ENCODE results near the gene EEF2K. TPM values are rescaled to one million over a fixed set of nuclear protein-coding genes. Genes with fewer than 3 reads are reported as not detected.

Gene EEF2K
- total RNA-seq, 1 donor from 2014 or later: 12.2 TPM

- no peak for TF ChIP-seq CTCF (conservative IDR thresholded peaks at IDR 0.05; ENCODE audit: low read depth, low read length)
- no peak overlapping the region for H3K4me3 ChIP-seq (ENCODE audit: low read depth, low read length)
- DNase-seq (ENCODE audit: low read depth): no peak
Measured at GRCh38 chr16:22330326-22330725, 124.2 kb downstream of the EEF2K start.

DNA sequence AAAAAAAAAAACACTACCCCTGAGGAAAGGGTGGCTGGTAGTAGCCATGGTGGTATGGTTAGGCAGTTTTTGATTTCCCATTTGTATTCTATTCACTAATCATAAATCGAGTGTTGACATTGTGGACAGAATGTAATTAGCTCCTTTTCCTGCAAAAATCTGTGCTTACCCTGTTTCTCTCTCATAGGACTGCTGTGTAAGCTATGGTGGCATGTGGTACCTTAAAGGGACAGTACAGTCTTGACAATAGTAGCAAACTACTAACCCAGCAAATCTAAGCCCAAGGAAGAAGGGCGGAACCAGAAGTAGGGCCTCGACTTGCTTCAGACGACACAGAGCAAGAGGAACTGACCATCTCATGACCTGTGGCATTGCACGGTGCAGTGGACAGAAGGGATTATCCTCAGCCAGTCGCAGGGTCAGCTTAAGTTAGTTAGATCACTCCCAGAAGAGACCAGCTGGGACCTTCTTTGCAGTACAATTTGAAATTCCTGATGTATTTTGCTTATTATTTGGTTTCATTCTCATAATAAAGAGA, 127.4 kb downstream of the EEF2K start:
- H3K4me3 ChIP-seq (ENCODE audit: low read depth, low read length): no peak overlapping the region
- DNase-seq (ENCODE audit: low read depth): no peak
- TF ChIP-seq CTCF (conservative IDR thresholded peaks at IDR 0.05; ENCODE audit: low read depth, low read length): no peak

GRCh38 chr16:22335668-22336246, 129.7 kb downstream of the EEF2K start:
- TF ChIP-seq CTCF (conservative IDR thresholded peaks at IDR 0.05; ENCODE audit: low read depth, low read length): no peak
- no peak overlapping the region for H3K4me3 ChIP-seq (ENCODE audit: low read depth, low read length)
- DNase-seq (ENCODE audit: low read depth): no peak

- DNase-seq (ENCODE audit: low read depth): no peak
- H3K4me3 ChIP-seq (ENCODE audit: low read depth, low read length): no peak overlapping the region
- no peak for TF ChIP-seq CTCF (conservative IDR thresholded peaks at IDR 0.05; ENCODE audit: low read depth, low read length)
Measured at GRCh38 chr16:22336581-22336980, 130.5 kb downstream of the EEF2K start.

GRCh38 chr16:22337045-22337444, 131.0 kb downstream of the EEF2K start:
- H3K4me3 ChIP-seq (ENCODE audit: low read depth, low read length): no peak overlapping the region

DNA sequence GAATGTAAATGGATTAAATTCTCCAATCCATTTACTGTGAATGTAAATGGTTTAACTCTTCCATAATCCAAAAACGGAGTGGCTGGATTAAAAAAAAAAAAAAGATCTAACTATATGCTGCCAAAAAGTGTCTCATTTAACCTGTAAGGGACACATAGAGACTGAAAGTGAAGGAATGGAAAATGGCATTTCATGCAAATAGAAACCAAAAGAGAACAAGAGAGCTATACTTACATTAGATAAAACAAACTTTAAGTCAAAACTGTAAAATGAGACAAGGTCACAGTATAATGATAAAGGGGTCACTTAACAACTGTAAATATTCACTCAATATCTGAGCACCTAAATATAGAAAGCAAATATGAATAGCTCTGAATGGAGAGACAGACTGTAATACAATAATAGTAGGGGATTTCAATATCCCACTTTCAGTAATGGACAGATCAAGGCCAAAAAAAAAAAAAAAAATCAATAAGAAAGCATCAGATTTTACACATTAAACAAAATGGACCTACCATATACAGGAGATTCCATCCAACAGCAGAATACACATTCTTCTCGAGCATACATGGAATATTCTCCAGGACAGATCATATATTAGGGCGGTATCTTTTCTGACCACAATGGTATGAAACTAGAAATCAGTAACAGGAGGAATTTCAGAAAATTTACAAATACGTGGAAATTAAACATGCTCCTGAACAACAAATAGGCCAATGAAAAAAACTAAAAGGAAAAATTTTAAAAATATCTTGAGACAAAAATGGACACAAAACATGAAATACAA, 132.0 kb downstream of the EEF2K start:
- TF ChIP-seq CTCF (conservative IDR thresholded peaks at IDR 0.05; ENCODE audit: low read depth, low read length): no peak
- no peak for DNase-seq (ENCODE audit: low read depth)

More at GRCh38 chr16:22337045-22337444, 131.0 kb downstream of the EEF2K start:
- no peak for TF ChIP-seq CTCF (conservative IDR thresholded peaks at IDR 0.05; ENCODE audit: low read depth, low read length)
- DNase-seq (ENCODE audit: low read depth): no peak

More for the DNA sequence above, 132.0 kb downstream of the EEF2K start:
- no peak overlapping the region for H3K4me3 ChIP-seq (ENCODE audit: low read depth, low read length)

Other genes with a start within 250 kb of the EEF2K start
- not detected in 2 replicates for gene PDZD9, start 205.2 kb upstream of the EEF2K start, total RNA-seq
- 2.4 and 8.0 TPM in 2 replicates for gene MOSMO, start 198.2 kb upstream of the EEF2K start, total RNA-seq
- under 0.01 TPM in 1 of 2 replicates, not detected in the other for gene VWA3A, start 113.7 kb upstream of the EEF2K start, total RNA-seq
- 0.12 TPM in 1 of 2 replicates, not detected in the other for gene SDR42E2, start 43.8 kb upstream of the EEF2K start, total RNA-seq
- gene POLR3E, start 91.1 kb downstream of the EEF2K start, total RNA-seq: 31.2 and 46.9 TPM in 2 replicates
- gene CDR2, start 168.3 kb downstream of the EEF2K start, total RNA-seq: 36.1 and 37.0 TPM in 2 replicates